ENCODE measurements around the gene KIFBP.
"Not testable (repeated sequence)": the region's sequence is repeated elsewhere in the genome, so short reads cannot be mapped to it uniquely, and the experiment has no call there.

GRCh38 chr10:69040904-69041303, 52.3 kb downstream of the KIFBP start:
- not testable (repeated sequence) for TF ChIP-seq CTCF, POLR2A (IDR thresholded peaks at IDR 0.05)
